Measurements from ENCODE around the gene DCBLD2. TPM values are rescaled to one million over a fixed set of nuclear protein-coding genes. Genes with fewer than 3 reads are reported as not detected.

DCBLD2 gene
- total and polyA plus RNA-seq, 9 of the 15 experiments (the other 6 are each of a cell fraction or from before 2014, with no cell fraction given): 2.7 to 14.6 (median 7.4) TPM

DNA sequence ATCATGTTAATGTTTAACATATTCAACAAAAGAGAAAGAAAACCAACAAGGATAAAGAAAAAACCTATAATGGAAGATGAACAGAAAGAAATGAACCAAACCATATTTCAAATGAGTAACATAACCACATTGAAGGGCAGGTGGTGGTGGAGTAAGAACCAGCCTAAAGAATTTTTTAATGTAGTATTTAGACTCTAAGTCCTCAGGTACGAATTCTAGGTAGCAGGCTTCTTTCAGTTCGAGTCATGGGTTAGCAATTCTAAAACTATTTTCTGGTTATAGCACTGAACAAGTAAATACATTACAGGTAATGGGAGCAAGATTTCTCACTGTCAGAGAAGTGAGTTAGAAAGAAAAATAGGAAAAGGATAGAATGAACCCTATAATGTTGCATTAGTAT, 24.4 kb downstream of the DCBLD2 start (continued):
- TF ChIP-seq DEAF1 (CRISPR knock-in tag; IDR thresholded peaks at IDR 0.05) (no peak), ZNF24 (IDR thresholded peaks at IDR 0.05) (no peak), MCM7 (IDR thresholded peaks at IDR 0.05) (no peak), ZNF76 (CRISPR knock-in tag; IDR thresholded peaks at IDR 0.05; ENCODE audit: borderline replicate concordance) (no peak), ZNF436 (CRISPR knock-in tag; IDR thresholded peaks at IDR 0.05) (no peak), HNRNPK (IDR thresholded peaks at IDR 0.05; ENCODE audit: low read depth, low read length, poor library complexity, severe bottlenecking) (no peak), ZBED1 (IDR thresholded peaks at IDR 0.05) (no peak), HCFC1 (IDR thresholded peaks at IDR 0.05; ENCODE audit: low read depth, low read length) (no peak)

DNA sequence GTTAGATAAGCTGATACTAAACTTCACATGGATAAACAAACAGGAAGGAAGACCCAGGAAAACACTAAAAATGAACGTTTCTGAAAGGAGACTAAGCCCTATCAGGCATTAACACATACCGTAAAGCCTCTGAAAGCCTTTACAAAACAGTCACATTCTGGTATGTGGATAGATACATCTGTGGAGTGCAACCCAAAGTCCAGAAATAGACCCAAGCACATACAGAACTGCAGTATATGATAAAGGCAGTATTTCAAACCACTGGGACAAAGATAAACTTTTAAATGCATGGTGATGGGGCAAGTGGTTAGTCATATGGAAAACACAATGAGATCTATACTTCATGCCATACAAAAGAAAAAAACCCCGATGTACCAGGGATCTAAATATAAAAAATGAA, 26.0 kb downstream of the DCBLD2 start:
- ChIA-PET POLR2A (interaction anchor here (0.8 kb wide), 1 partner anchor 47 kb away, joined by 3 read pairs; no protein-coding TSS in a partner anchor), CTCF (ENCODE audit: low intra/inter-chr PET ratio) (no interaction called here)
- Histone ChIP-seq H3K9me1 (ENCODE audit: control insufficient read depth, insufficient read depth, low read length) (no peaks in the 10 kb centered on the region), H3K36me3 (ENCODE audit: control insufficient read depth, insufficient read depth, low read length) (peaks cover 6% of the 10 kb centered on the region; the same call in 2 of the 3 replicates), H3K27ac (ENCODE audit: extremely low read depth, low read depth, low read length) (peak overlapping the region; percentile 76), H3K4me3 (no peak overlapping the region), H2AFZ (ENCODE audit: low read depth, low read length) (no peak overlapping the region), H3K9ac (ENCODE audit: insufficient read depth in 1 of 2, low read depth in 2 of 2, low read length in 2 of 2) (peak overlapping the region in 1 of 2 experiments; percentile 36; a peak in 2 of 4 replicates), H3K27me3 (ENCODE audit: control insufficient read depth in 2 of 2, insufficient read depth in 2 of 2, low read length in 2 of 2) (no peaks in the 10 kb centered on the region), H4K20me1 (replicated peaks; ENCODE audit: control insufficient read depth, insufficient read depth, low read length) (no peaks in the 10 kb centered on the region), H3K4me2 (ENCODE audit: insufficient read depth, low read length) (peak overlapping the region; percentile 7; the same call in 1 of the 2 replicates), H3K4me1 (replicated peaks in 1 of 2; ENCODE audit: control insufficient read depth in 2 of 2, insufficient read depth in 2 of 2, low read length in 2 of 2) (peaks cover 0 to 8% of the 10 kb centered on the region in 2 experiments; a peak in 3 of 5 replicates), H3K79me2 (ENCODE audit: control insufficient read depth, insufficient read depth, low read length) (peaks cover 27% of the 10 kb centered on the region), H3K9me3 (replicated peaks; ENCODE audit: control insufficient read depth, insufficient read depth, low read depth, low read length) (no peaks in the 10 kb centered on the region)
- peak; percentile 96 for ATAC-seq
- DNase-seq (ENCODE audit: extremely low read depth in 1 of 4, low spot score in 3 of 4): peak; percentile 34 to 76 (median 46)
- intact Hi-C loops (cut with micrococcal nuclease): no loop called here
- peak; percentile 96 for FAIRE-seq
- no TSS peak for BruUV-seq (replicated peaks)
- in situ Hi-C loops (cut with MboI): no loop called here
- 0% methylated on average over 3 of the region's 3 CpGs for WGBS (ENCODE audit: insufficient coverage, low coverage, missing lambda C conversion rate)
- TF ChIP-seq HMGXB4 (CRISPR knock-in tag; IDR thresholded peaks at IDR 0.05): no peak
- no peak for TF ChIP-seq MCM5 (IDR thresholded peaks at IDR 0.05; ENCODE audit: low read depth)
- TF ChIP-seq, protein P1, sequence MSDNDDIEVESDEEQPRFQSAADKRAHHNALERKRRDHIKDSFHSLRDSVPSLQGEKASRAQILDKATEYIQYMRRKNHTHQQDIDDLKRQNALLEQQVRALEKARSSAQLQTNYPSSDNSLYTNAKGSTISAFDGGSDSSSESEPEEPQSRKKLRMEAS (CRISPR knock-in tag; IDR thresholded peaks at IDR 0.05): no peak
- no peak for TF ChIP-seq HDAC2 (IDR thresholded peaks at IDR 0.05)
- TF ChIP-seq NFIX (CRISPR knock-in tag; IDR thresholded peaks at IDR 0.05; ENCODE audit: low read depth): no peak
- peak; percentile 96 for TF ChIP-seq CBFA2T3 (IDR thresholded peaks at IDR 0.05)
- TF ChIP-seq, protein P2, sequence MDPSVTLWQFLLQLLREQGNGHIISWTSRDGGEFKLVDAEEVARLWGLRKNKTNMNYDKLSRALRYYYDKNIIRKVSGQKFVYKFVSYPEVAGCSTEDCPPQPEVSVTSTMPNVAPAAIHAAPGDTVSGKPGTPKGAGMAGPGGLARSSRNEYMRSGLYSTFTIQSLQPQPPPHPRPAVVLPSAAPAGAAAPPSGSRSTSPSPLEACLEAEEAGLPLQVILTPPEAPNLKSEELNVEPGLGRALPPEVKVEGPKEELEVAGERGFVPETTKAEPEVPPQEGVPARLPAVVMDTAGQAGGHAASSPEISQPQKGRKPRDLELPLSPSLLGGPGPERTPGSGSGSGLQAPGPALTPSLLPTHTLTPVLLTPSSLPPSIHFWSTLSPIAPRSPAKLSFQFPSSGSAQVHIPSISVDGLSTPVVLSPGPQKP (CRISPR knock-in tag; IDR thresholded peaks at IDR 0.05): no peak
- 0 out of 2 replicates have a peak, but pooled peaks have one; percentile 39 for TF ChIP-seq LCOR (CRISPR knock-in tag; IDR thresholded peaks at IDR 0.05)
- TF ChIP-seq JUNB (CRISPR knock-in tag; conservative IDR thresholded peaks at IDR 0.05): no peak
- TF ChIP-seq TFE3 (CRISPR knock-in tag; IDR thresholded peaks at IDR 0.05): no peak
